Activated T-cell treated with anti-CD3 and anti-CD28 coated beads, Interleukin-2, amount 50 U/mL, for 24 hours (primary cell): ENCODE data around the gene TMEM196.
"Not testable (repeated sequence)": the region's sequence is repeated elsewhere in the genome, so short reads cannot be mapped to it uniquely, and the experiment has no call there.

Experiments
- DNase-seq: peaks from one replicate; pipeline ENCODE4 v3.0.0-alpha.2; 2020
- H3K27ac Mint-ChIP-seq: 2 replicates; pipeline ENCODE4 v1.8.0; 2020; ENCODE audit warnings: mild to moderate bottlenecking, mixed read lengths
- H3K27me3 Mint-ChIP-seq: 2 replicates; pipeline ENCODE4 v1.8.0; 2020; ENCODE audit warnings: mixed read lengths
- H3K36me3 Mint-ChIP-seq: 2 replicates; pipeline ENCODE4 v1.8.0; 2020; ENCODE audit warnings: low read depth, mixed read lengths
- H3K4me1 Mint-ChIP-seq: 2 replicates; pipeline ENCODE4 v1.8.0; 2020; ENCODE audit warnings: low read depth, mixed read lengths
- H3K4me3 Mint-ChIP-seq: 2 replicates; pipeline ENCODE4 v1.8.0; 2020; ENCODE audit warnings: mild to moderate bottlenecking, moderate library complexity, mixed read lengths
- H3K9me3 Mint-ChIP-seq: 2 replicates; pipeline ENCODE4 v1.8.0; 2020; ENCODE audit warnings: mixed read lengths

The TMEM196 gene

DNA sequence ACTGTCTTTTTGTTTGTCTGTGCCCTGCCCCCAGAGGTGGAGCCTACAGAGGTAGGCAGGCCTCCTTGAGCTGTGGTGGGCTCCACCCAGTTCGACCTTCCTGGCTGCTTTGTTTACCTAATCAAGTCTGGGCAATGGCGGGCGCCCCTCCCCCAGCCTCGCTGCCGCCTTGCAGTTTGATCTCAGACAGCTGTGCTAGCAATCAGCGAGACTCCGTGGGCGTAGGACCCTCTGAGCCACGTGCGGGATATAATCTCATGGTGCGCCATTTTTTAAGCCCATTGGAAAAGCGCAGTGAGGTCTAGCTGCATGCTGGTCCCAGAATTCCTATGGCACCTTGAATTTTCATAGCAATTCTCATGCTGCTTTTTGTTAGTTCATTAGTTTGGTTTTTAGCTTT, 84.3 kb downstream of the TMEM196 start:
- DNase-seq, H3K36me3 Mint-ChIP-seq, H3K4me3 Mint-ChIP-seq, H3K27ac Mint-ChIP-seq, H3K27me3 Mint-ChIP-seq, H3K4me1 Mint-ChIP-seq, H3K9me3 Mint-ChIP-seq: not testable (repeated sequence)

DNA sequence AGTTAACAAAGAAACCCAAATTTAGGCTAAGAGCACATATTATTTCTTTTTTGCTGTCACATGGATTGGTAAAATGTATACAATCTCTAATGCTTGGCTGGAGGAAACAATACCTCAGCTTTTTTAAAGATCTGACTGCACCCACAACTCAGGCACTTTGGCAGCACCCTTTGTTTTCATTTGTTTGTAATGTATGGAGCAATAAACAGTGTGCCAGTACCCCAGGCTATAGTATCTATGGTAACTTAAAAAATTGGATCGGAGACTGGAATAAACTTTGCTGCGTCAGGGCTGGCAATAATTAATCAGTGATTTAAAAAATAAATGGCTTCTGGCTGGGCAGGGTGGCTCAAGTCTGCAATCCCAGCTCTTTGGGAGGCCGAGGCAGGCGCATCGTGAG, 91.8 kb downstream of the TMEM196 start:
- Mint-ChIP-seq H3K4me1 (peaks cover 5% of the 10 kb centered on the region), H3K36me3 (no peaks in the 10 kb centered on the region), H3K9me3 (peaks cover 8% of the 10 kb centered on the region), H3K4me3 (no peak overlapping the region), H3K27me3 (no peaks in the 10 kb centered on the region), H3K27ac (no peak overlapping the region)
- no peak for DNase-seq

DNA sequence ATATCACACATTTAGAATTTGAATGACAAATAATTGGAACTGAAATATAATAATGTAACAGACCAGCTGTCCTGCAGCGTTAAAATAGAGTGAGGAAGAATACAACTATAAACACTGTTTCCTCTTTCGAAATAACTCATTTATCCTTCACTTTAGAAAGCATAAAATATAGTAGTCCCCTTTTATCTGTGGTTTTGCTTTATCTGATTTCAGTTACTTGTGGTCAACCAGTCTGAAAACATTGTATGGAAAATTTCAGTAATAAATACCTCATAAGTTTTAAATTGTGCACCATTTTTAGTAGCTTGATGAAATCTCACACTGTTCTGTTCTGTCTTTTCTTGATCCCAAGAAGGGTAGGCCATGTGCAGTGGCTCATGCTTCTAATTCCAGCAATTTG, 96.2 kb downstream of the TMEM196 start:
- H3K27ac Mint-ChIP-seq = no peak overlapping the region
- H3K36me3 Mint-ChIP-seq = no peaks in the 10 kb centered on the region
- H3K4me1 Mint-ChIP-seq = peaks cover 5% of the 10 kb centered on the region
- DNase-seq = no peak
- no peaks in the 10 kb centered on the region for H3K27me3 Mint-ChIP-seq
- H3K4me3 Mint-ChIP-seq = no peak overlapping the region
- H3K9me3 Mint-ChIP-seq = peaks cover under 1% of the 10 kb centered on the region

DNA sequence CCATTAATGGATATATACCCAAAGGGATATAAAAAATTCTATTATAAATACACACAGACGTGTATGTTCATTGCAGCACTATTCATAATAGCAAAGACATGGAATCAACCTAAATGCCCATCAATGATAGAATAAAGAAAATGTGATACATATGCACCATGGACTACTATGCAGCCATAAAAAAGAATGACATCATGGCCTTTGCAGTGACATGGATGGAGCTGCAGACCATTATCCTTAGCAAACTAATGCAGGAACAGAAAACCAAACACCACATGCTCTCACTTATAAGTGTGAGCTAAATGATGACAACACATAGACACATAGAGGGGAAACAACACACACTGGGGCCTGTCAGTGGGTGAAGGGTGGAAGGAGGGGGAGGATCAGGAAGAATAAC, 97.6 kb downstream of the TMEM196 start:
- no peak for DNase-seq
- no peak overlapping the region for H3K4me3 Mint-ChIP-seq
- H3K27ac Mint-ChIP-seq = no peak overlapping the region
- peaks cover 5% of the 10 kb centered on the region for H3K4me1 Mint-ChIP-seq
- H3K36me3 Mint-ChIP-seq = no peaks in the 10 kb centered on the region
- H3K9me3 Mint-ChIP-seq = no peaks in the 10 kb centered on the region
- no peaks in the 10 kb centered on the region for H3K27me3 Mint-ChIP-seq

DNA sequence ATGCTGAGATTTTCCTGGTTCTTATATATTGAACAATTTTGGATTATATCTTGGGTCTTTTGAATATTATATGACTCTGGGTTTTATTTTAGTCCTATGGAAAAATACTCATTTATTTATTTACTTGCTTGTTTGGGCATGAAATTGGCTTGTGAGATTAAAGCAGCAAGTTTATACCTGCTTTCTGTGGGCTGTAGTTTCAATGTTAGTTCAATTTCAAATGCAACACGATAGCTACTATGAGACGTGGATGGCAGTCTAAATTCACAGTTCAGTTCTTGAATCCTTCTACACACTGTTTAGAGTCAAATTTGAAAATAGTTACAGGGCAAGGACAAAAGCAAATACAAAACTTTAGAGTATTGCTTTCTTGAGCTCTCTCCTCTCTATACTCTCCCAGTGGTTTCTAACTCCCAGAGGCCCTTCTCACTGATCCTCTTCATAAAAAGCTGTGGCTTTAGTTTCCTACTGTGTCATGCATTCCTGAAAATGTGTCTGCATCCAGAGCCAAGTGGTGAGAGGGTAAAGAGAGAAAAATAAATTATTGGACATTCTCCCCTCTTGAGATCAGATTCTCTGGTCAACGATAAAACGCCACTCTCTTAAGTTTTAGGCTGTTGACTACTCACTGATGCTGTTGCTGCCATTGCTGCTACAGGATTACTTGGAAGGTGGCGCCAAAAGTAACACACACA, 99.0 kb downstream of the TMEM196 start:
- Mint-ChIP-seq H3K36me3 (no peaks in the 10 kb centered on the region), H3K27me3 (no peaks in the 10 kb centered on the region), H3K4me1 (peaks cover 5% of the 10 kb centered on the region), H3K27ac (no peak overlapping the region), H3K9me3 (no peaks in the 10 kb centered on the region), H3K4me3 (no peak overlapping the region)
- no peak for DNase-seq

DNA sequence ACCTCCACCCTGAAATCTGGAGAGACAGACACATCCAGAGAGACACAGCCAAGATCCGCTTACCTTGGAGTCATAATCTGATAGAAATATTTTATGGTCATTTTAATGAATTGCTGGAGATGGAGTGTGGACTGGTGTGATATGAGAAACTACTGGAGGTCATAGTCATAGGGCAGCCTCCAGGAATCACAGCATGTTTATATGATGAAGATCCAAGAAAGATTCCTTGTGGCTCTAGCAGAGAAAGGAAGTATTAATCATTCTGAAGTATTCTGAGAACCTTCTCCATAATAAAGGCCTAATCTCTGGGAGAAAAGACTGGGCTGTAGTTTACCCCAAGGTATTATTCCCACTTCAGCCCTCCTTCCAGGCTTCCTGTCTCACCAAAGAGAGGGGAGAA, 102.6 kb downstream of the TMEM196 start:
- Mint-ChIP-seq H3K9me3 (no peaks in the 10 kb centered on the region), H3K27me3 (no peaks in the 10 kb centered on the region), H3K36me3 (no peaks in the 10 kb centered on the region), H3K4me3 (no peak overlapping the region), H3K4me1 (no peaks in the 10 kb centered on the region), H3K27ac (no peak overlapping the region)
- no peak for DNase-seq
